Fibroblast of lung (primary cell): ENCODE data around the gene KRTAP9-7. TPM values are rescaled to one million over a fixed set of nuclear protein-coding genes. Genes with fewer than 3 reads are reported as not detected.

Experiments
- DNase-seq, 2 donors: peaks; one replicate each; pipeline versions ENCODE4 v3.0.0 to v3.0.0-alpha.2; 2010; ENCODE audit warnings: low read depth in 2 of 2
- H2AFZ ChIP-seq: 2 replicates; pipeline ENCODE4 v1.5.1; 2012; ENCODE audit warnings: low read length, control low read depth, inconsistent platforms
- H3K27ac ChIP-seq: 2 replicates; pipeline ENCODE4 v1.5.1; 2011; ENCODE audit warnings: low read length, control low read depth; ENCODE audit not compliant: insufficient read depth
- H3K27me3 ChIP-seq: 2 replicates; pipeline ENCODE4 v1.5.1; 2011; ENCODE audit warnings: mild to moderate bottlenecking, low read length; ENCODE audit not compliant: control insufficient read depth, insufficient read depth
- H3K36me3 ChIP-seq: 2 replicates; pipeline ENCODE4 v1.5.1; 2011; ENCODE audit warnings: low read length; ENCODE audit not compliant: control insufficient read depth, insufficient read depth
- H3K4me1 ChIP-seq: 2 replicates; pipeline ENCODE4 v1.5.1; 2011; ENCODE audit warnings: low read length; ENCODE audit not compliant: control insufficient read depth, insufficient read depth; ENCODE audit errors: extremely low read depth
- H3K4me2 ChIP-seq: 2 replicates; pipeline ENCODE4 v1.5.1; 2011; ENCODE audit warnings: low read length, control low read depth; ENCODE audit not compliant: insufficient read depth; ENCODE audit errors: extremely low read depth
- H3K4me3 ChIP-seq, 4 experiments: fragments of 200-600 bp in 1 of 4; sonication (generic) in 1 of 4; replicated peaks in 1 of 4; 2 replicates each; pipeline ENCODE4 v1.5.1; 2011 to 2016; ENCODE audit warnings: low read length in 4 of 4, low read depth in 3 of 4, mild to moderate bottlenecking in 3 of 4, control low read depth in 2 of 4, inconsistent platforms in 1 of 4, mixed read lengths in 1 of 4; ENCODE audit not compliant: insufficient read depth in 1 of 4; ENCODE audit errors: control extremely low read depth in 1 of 4
- H3K79me2 ChIP-seq: 2 replicates; pipeline ENCODE4 v1.5.1; 2012; ENCODE audit warnings: mild to moderate bottlenecking, low read length, inconsistent platforms; ENCODE audit not compliant: control insufficient read depth, insufficient read depth
- H3K9ac ChIP-seq: 2 replicates; pipeline ENCODE4 v1.5.1; 2011; ENCODE audit warnings: mild to moderate bottlenecking, low read length, control low read depth; ENCODE audit not compliant: insufficient read depth
- H3K9me3 ChIP-seq: 2 replicates; pipeline ENCODE4 v1.5.1; 2012; ENCODE audit warnings: low read depth, low read length; ENCODE audit not compliant: control insufficient read depth, insufficient read depth
- H4K20me1 ChIP-seq: 2 replicates; pipeline ENCODE4 v1.5.1; 2011; ENCODE audit warnings: low read length; ENCODE audit not compliant: control insufficient read depth, insufficient read depth; ENCODE audit errors: extremely low read depth
- EZH2 ChIP-seq: IDR thresholded peaks from 2 replicates; pipeline ENCODE4 v1.5.1; 2012; ENCODE audit warnings: low read length, control low read depth, mild to moderate bottlenecking; ENCODE audit errors: missing control alignments
- polyA plus RNA-seq, 2 donors: library from polyadenylated mRNA; depleted of rRNA in 1 of 2; stranded (reverse) in 1 of 2; unstranded in 1 of 2; fragments of >200 nt; gene quantifications; 2 replicates each; pipeline ENCODE4 v1.2.1, GENCODE V29; 2011 to 2012; ENCODE audit warnings: missing spikeins in 1 of 2
- total RNA-seq: library from RNA; depleted of rRNA; stranded (reverse); fragments of >200 nt; gene quantifications from 2 replicates; pipeline ENCODE4 v1.2.1, GENCODE V29; 2014
- TF ChIP-seq, protein P1 (sequence below), 2 donors: IDR thresholded peaks in 1 of 2; conservative IDR thresholded peaks in 1 of 2; 1 replicate in 1 of 2; 2 replicates in 1 of 2; pipeline ENCODE4 v1.5.1; 2011 to 2012; ENCODE audit warnings: low read length in 2 of 2, control low read depth in 1 of 2, inconsistent platforms in 1 of 2, low read depth in 1 of 2, mild to moderate bottlenecking in 1 of 2

Gene KRTAP9-7
- total and polyA plus RNA-seq, 2 donors (not counting 1 experiment from before 2014, with no cell fraction given): not detected

DNA sequence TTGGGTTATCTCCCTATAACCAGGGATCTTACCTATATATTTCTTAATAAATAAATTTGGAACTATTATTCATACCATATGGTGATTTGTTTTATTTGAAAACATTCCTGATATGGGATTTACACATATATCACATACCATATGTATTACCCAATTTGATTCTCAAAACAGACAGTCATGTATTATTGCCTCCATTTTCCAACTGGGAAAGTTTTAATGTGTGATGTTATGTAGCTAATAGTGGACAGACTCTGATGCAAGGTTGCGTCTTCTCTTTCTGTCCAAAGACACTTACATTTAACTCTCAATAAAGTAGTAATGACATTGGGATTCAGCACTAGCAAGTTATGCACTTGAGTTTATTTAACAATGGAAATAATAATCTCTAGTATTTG, 19.2 kb upstream of the KRTAP9-7 start:
- H3K79me2 ChIP-seq: no peaks in the 10 kb centered on the region
- no peak for TF ChIP-seq EZH2
- TF ChIP-seq, protein P1, sequence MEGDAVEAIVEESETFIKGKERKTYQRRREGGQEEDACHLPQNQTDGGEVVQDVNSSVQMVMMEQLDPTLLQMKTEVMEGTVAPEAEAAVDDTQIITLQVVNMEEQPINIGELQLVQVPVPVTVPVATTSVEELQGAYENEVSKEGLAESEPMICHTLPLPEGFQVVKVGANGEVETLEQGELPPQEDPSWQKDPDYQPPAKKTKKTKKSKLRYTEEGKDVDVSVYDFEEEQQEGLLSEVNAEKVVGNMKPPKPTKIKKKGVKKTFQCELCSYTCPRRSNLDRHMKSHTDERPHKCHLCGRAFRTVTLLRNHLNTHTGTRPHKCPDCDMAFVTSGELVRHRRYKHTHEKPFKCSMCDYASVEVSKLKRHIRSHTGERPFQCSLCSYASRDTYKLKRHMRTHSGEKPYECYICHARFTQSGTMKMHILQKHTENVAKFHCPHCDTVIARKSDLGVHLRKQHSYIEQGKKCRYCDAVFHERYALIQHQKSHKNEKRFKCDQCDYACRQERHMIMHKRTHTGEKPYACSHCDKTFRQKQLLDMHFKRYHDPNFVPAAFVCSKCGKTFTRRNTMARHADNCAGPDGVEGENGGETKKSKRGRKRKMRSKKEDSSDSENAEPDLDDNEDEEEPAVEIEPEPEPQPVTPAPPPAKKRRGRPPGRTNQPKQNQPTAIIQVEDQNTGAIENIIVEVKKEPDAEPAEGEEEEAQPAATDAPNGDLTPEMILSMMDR (conservative IDR thresholded peaks at IDR 0.05 in 1 of 2, IDR thresholded peaks at IDR 0.05 in 1 of 2; ENCODE audit: low read depth in 1 of 2, low read length in 2 of 2): no peak
- no peaks in the 10 kb centered on the region for H4K20me1 ChIP-seq
- no peak overlapping the region for H3K4me3 ChIP-seq
- H3K27ac ChIP-seq: no peak overlapping the region
- H3K4me2 ChIP-seq: no peak overlapping the region
- H3K9me3 ChIP-seq: no peaks in the 10 kb centered on the region
- DNase-seq: peak in 1 of 2 donors; percentile 11
- no peaks in the 10 kb centered on the region for H3K4me1 ChIP-seq
- H3K27me3 ChIP-seq: no peaks in the 10 kb centered on the region
- no peak overlapping the region for H3K9ac ChIP-seq
- H3K36me3 ChIP-seq: no peaks in the 10 kb centered on the region
- H2AFZ ChIP-seq: no peak overlapping the region

DNA sequence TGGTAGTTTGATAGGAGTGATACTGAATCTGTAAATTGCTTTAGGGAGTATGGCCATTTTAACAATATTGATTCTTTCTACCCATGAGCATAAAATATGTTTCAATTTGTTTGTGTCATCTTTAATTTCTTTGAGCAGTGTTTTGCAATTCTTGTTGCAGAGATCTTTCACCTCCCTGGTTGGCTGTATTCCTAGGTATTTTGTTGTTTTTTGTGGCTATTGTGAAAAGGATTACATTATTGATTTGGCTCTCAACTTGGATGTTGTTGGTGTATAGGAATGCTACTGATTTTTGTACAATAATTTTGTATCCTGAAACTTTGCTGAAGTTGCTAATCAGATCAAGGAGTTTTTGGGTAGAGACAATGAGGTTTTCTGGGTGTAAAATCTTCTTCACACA, 17.1 kb upstream of the KRTAP9-7 start:
- Histone ChIP-seq H3K9ac (no peak overlapping the region), H4K20me1 (no peaks in the 10 kb centered on the region), H3K27ac (no peak overlapping the region), H3K4me1 (no peaks in the 10 kb centered on the region), H3K4me3 (no peak overlapping the region), H3K9me3 (no peaks in the 10 kb centered on the region), H2AFZ (no peak overlapping the region), H3K27me3 (no peaks in the 10 kb centered on the region), H3K4me2 (no peak overlapping the region), H3K36me3 (no peaks in the 10 kb centered on the region), H3K79me2 (no peaks in the 10 kb centered on the region)
- TF ChIP-seq EZH2: no peak
- no peak for DNase-seq

- Histone ChIP-seq H3K27me3 (peaks cover 3% of the 10 kb centered on the region), H4K20me1 (no peaks in the 10 kb centered on the region), H2AFZ (no peak overlapping the region), H3K9me3 (no peaks in the 10 kb centered on the region), H3K4me2 (no peak overlapping the region), H3K4me3 (no peak overlapping the region), H3K9ac (no peak overlapping the region), H3K27ac (no peak overlapping the region), H3K4me1 (no peaks in the 10 kb centered on the region), H3K79me2 (no peaks in the 10 kb centered on the region), H3K36me3 (no peaks in the 10 kb centered on the region)
- TF ChIP-seq EZH2: no peak
- TF ChIP-seq, protein P1 (conservative IDR thresholded peaks at IDR 0.05 in 1 of 2, IDR thresholded peaks at IDR 0.05 in 1 of 2; ENCODE audit: low read depth in 1 of 2, low read length in 2 of 2): no peak
- no peak for DNase-seq
These were observed 12.3 kb upstream of the KRTAP9-7 start for GRCh38 chr17:41263212-41263611.
